Activated effector memory CD4-positive, alpha-beta T cell treated with Interleukin-2 at 50 U/mL for 16 hours (primary cell): Measurements from ENCODE around the gene RHBDD1.

Experiments used
- DNase-seq: peaks from one replicate; pipeline ENCODE4 v3.0.0-alpha.2; 2020

The RHBDD1 gene

GRCh38 chr2:226888971-226889370 is 53.1 kb downstream of the RHBDD1 start:
- DNase-seq: no peak

GRCh38 chr2:226890286-226890685 is 54.4 kb downstream of the RHBDD1 start:
- DNase-seq: no peak

- DNase-seq: no peak
Observed at GRCh38 chr2:226891780-226892590, 56.1 kb downstream of the RHBDD1 start.

GRCh38 chr2:226892729-226893128 is 56.9 kb downstream of the RHBDD1 start:
- no peak for DNase-seq

GRCh38 chr2:226893216-226893615 is 57.4 kb downstream of the RHBDD1 start:
- DNase-seq: no peak

- DNase-seq: no peak
Observed at GRCh38 chr2:226894752-226895151, 58.9 kb downstream of the RHBDD1 start.

GRCh38 chr2:226895579-226895978 is 59.7 kb downstream of the RHBDD1 start:
- DNase-seq: no peak

- no peak for DNase-seq
Observed at GRCh38 chr2:226898121-226898520, 62.3 kb downstream of the RHBDD1 start.

- DNase-seq: no peak
Observed at GRCh38 chr2:226898897-226899296, 63.0 kb downstream of the RHBDD1 start.

- DNase-seq: no peak
Observed at GRCh38 chr2:226902041-226902966, 66.5 kb downstream of the RHBDD1 start.

GRCh38 chr2:226903179-226903578 is 67.3 kb downstream of the RHBDD1 start:
- DNase-seq: no peak

- DNase-seq: no peak
Observed at GRCh38 chr2:226904592-226904991, 68.7 kb downstream of the RHBDD1 start.

- DNase-seq: no peak
Observed at GRCh38 chr2:226905718-226906117, 69.9 kb downstream of the RHBDD1 start.

- DNase-seq: no peak
Observed at GRCh38 chr2:226906163-226906693, 70.4 kb downstream of the RHBDD1 start.

GRCh38 chr2:226909126-226909525 is 73.3 kb downstream of the RHBDD1 start:
- no peak for DNase-seq

GRCh38 chr2:226909836-226910235 is 74.0 kb downstream of the RHBDD1 start:
- no peak for DNase-seq

- no peak for DNase-seq
Observed at GRCh38 chr2:226910384-226910783, 74.5 kb downstream of the RHBDD1 start.

GRCh38 chr2:226911932-226912331 is 76.1 kb downstream of the RHBDD1 start:
- DNase-seq: no peak

- no peak for DNase-seq
Observed at GRCh38 chr2:226913641-226914040, 77.8 kb downstream of the RHBDD1 start.

- DNase-seq: no peak
Observed at GRCh38 chr2:226915846-226916360, 80.0 kb downstream of the RHBDD1 start.

GRCh38 chr2:226916669-226917068 is 80.8 kb downstream of the RHBDD1 start:
- no peak for DNase-seq

GRCh38 chr2:226932443-226932842 is 96.6 kb downstream of the RHBDD1 start:
- no peak for DNase-seq

GRCh38 chr2:226934546-226935201 is 98.8 kb downstream of the RHBDD1 start:
- no peak for DNase-seq
